Endothelial cell of umbilical vein (primary cell): ENCODE measurements around the gene DIAPH2. TPM values are rescaled to one million over a fixed set of nuclear protein-coding genes. Genes with fewer than 3 reads are reported as not detected.

Experiments used
- BruUV-seq: library from RNA; stranded (reverse); fragments of 400-500 nt; replicated peaks from 2 replicates; lab custom pipeline; 2021; lab: Mats Ljungman, UMichigan
- CTCF ChIA-PET: fragments of 300-600, 350-600 bp; sonication (Branson Sonifier 250); formaldehyde crosslinking; loops from one replicate; lab custom pipeline; 2021; ENCODE audit warnings: antibody characterized with exemption, inconsistent platforms; lab: Charles Lee
- POLR2A ChIA-PET: fragments of 300-600, 350-600 bp; sonication (Branson Sonifier 250); formaldehyde crosslinking; loops from one replicate; lab custom pipeline; 2021; ENCODE audit warnings: antibody characterized with exemption, inconsistent platforms; lab: Charles Lee
- DNase-seq: peaks from one replicate; pipeline ENCODE4 v3.0.0-alpha.2; 2011; ENCODE audit warnings: low read depth, low spot score
- FAIRE-seq: peaks from 2 replicates; lab custom pipeline; 2011; peaks lifted over from hg19 to GRCh38; lab: Jason Lieb, UNC
- H2AFZ ChIP-seq: 2 replicates; pipeline ENCODE4 v1.6.0; 2012; ENCODE audit warnings: low read depth, low read length, control low read depth, inconsistent platforms
- H3K27ac ChIP-seq: 2 replicates; pipeline ENCODE4 v1.5.1; 2011; ENCODE audit warnings: low read depth, mild to moderate bottlenecking, control low read depth, low read length, moderate library complexity; ENCODE audit not compliant: insufficient read depth
- H3K27me3 ChIP-seq, 2 experiments: 2 replicates each; pipeline versions ENCODE4 v1.6.0 to v1.6.1; 2011; ENCODE audit warnings: low read length in 2 of 2, mixed read lengths in 1 of 2; ENCODE audit not compliant: control insufficient read depth in 2 of 2, insufficient read depth in 2 of 2
- H3K36me3 ChIP-seq, 2 experiments: 2 replicates in 1 of 2; 3 replicates in 1 of 2; pipeline ENCODE4 v1.5.1; 2011; ENCODE audit warnings: low read length in 2 of 2, mild to moderate bottlenecking in 1 of 2, moderate library complexity in 1 of 2; ENCODE audit not compliant: control insufficient read depth in 2 of 2, insufficient read depth in 2 of 2; ENCODE audit errors: extremely low read depth in 1 of 2
- H3K4me1 ChIP-seq: 3 replicates; pipeline ENCODE4 v1.5.1; 2011; ENCODE audit warnings: mild to moderate bottlenecking, low read length; ENCODE audit not compliant: control insufficient read depth, insufficient read depth; ENCODE audit errors: extremely low read depth
- H3K4me2 ChIP-seq: 2 replicates; pipeline ENCODE4 v1.6.1; 2011; ENCODE audit warnings: low read length, control low read depth, mixed read lengths; ENCODE audit not compliant: insufficient read depth
- H3K4me3 ChIP-seq, 3 experiments: fragments of 200-600 bp in 1 of 3; sonication (generic), shearing (Covaris generic) in 1 of 3; replicated peaks in 1 of 3; 2 replicates each; pipeline ENCODE4 v1.5.1; 2011 to 2016; ENCODE audit warnings: control low read depth in 3 of 3, low read length in 3 of 3, mild to moderate bottlenecking in 2 of 3, inconsistent platforms in 1 of 3, low read depth in 1 of 3, moderate library complexity in 1 of 3; ENCODE audit not compliant: insufficient read depth in 1 of 3
- H3K79me2 ChIP-seq: 2 replicates; pipeline ENCODE4 v1.6.0; 2012; ENCODE audit warnings: low read length, inconsistent platforms; ENCODE audit not compliant: control insufficient read depth, insufficient read depth
- H3K9ac ChIP-seq: replicated peaks from 2 replicates; pipeline ENCODE3; 2011; ENCODE audit warnings: low read length, control low read depth; ENCODE audit not compliant: insufficient read depth; ENCODE audit errors: extremely low read depth
- H3K9me1 ChIP-seq: replicated peaks from 3 replicates; pipeline ENCODE4 v1.6.0; 2011; ENCODE audit warnings: mild to moderate bottlenecking, low read length; ENCODE audit not compliant: control insufficient read depth, insufficient read depth; ENCODE audit errors: extremely low read depth
- H3K9me3 ChIP-seq: replicated peaks from 2 replicates; pipeline ENCODE4 v1.5.1; 2012; ENCODE audit warnings: low read length, inconsistent platforms; ENCODE audit not compliant: control insufficient read depth, insufficient read depth
- H4K20me1 ChIP-seq: replicated peaks from 2 replicates; pipeline ENCODE3; 2011; ENCODE audit warnings: mild to moderate bottlenecking, low read length; ENCODE audit not compliant: control insufficient read depth, insufficient read depth; ENCODE audit errors: extremely low read depth
- EZH2 ChIP-seq: IDR thresholded peaks from 2 replicates; pipeline ENCODE4 v1.6.1; 2012; ENCODE audit warnings: borderline replicate concordance, low read depth, mild to moderate bottlenecking, moderate library complexity, low read length, inconsistent platforms; ENCODE audit not compliant: severe bottlenecking
- FOS ChIP-seq: IDR thresholded peaks from 2 replicates; pipeline ENCODE4 v1.6.1; 2011; ENCODE audit warnings: mild to moderate bottlenecking, low read length, moderate library complexity, borderline replicate concordance; ENCODE audit not compliant: insufficient read depth
- GATA2 ChIP-seq: IDR thresholded peaks from 2 replicates; pipeline ENCODE4 v1.7.0; 2011; ENCODE audit warnings: low read depth, mild to moderate bottlenecking, moderate library complexity, mixed read lengths, low read length; ENCODE audit not compliant: insufficient read length, insufficient read depth
- JUN ChIP-seq: IDR thresholded peaks from 2 replicates; pipeline ENCODE4 v1.6.1; 2011; ENCODE audit warnings: borderline replicate concordance, low read depth; ENCODE audit not compliant: insufficient read length, insufficient read depth
- MAX ChIP-seq: IDR thresholded peaks from 2 replicates; pipeline ENCODE4 v1.6.1; 2011; ENCODE audit not compliant: insufficient read depth, insufficient read length
- MYC ChIP-seq: IDR thresholded peaks from one replicate; pipeline ENCODE4 v1.6.1; 2011; ENCODE audit warnings: mild to moderate bottlenecking, low read depth, low read length
- POLR2A ChIP-seq: IDR thresholded peaks from 2 replicates; pipeline ENCODE4 v1.6.1; 2012; ENCODE audit warnings: low read depth, mild to moderate bottlenecking, control low read depth, low read length
- POLR2AphosphoS5 ChIP-seq: IDR thresholded peaks from 2 replicates; pipeline ENCODE4 v1.6.1; 2012; ENCODE audit warnings: low read depth, mild to moderate bottlenecking, control low read depth, low read length, moderate library complexity; ENCODE audit not compliant: insufficient read depth
- dilution Hi-C: fragments of 300-500 bp; cut with MboI; formaldehyde crosslinking; loops from one replicate; pipeline ENCODE4 v1.15.0; 2019; ENCODE audit warnings: low sequenced_read_pairs; ENCODE audit not compliant: extremely low pct_ligation_motif_present
- intact Hi-C: fragments of 100-400 bp; cut with micrococcal nuclease; formaldehyde crosslinking; loops from one replicate; pipeline ENCODE4 v1.10.0; 2022
- polyA plus RNA-seq, 4 experiments: library from polyadenylated mRNA; depleted of rRNA in 3 of 4; stranded (reverse) in 3 of 4; unstranded in 1 of 4; fragments of >200 nt; gene quantifications; 2 replicates each; pipeline versions ENCODE4 v1.2.1 to v1.2.3, GENCODE V29; 2011 to 2012; ENCODE audit warnings: missing spikeins in 1 of 4
- total RNA-seq: library from RNA; stranded (reverse); gene quantifications from 2 replicates; pipeline ENCODE4 v1.2.3, GENCODE V29; 2021
- TF ChIP-seq, protein P1 (sequence below), 2 donors: IDR thresholded peaks; 1 replicate in 1 of 2; 2 replicates in 1 of 2; pipeline ENCODE4 v1.5.1; 2011; ENCODE audit warnings: low read length in 2 of 2, mild to moderate bottlenecking in 2 of 2, moderate library complexity in 2 of 2, control low read depth in 1 of 2, inconsistent platforms in 1 of 2, low read depth in 1 of 2; ENCODE audit not compliant: insufficient read depth in 1 of 2; ENCODE audit errors: extremely low read depth in 1 of 2

Gene DIAPH2
- total and polyA plus RNA-seq, 2 donors (not counting 3 experiments of a cell fraction or from before 2014, with no cell fraction given): 3.0 to 30.0 TPM

- no TSS peak for BruUV-seq
- CTCF ChIA-PET: no interaction called here
- TF ChIP-seq POLR2A (no peak), MYC (no peak), JUN (no peak), POLR2AphosphoS5 (no peak), FOS (no peak), EZH2 (no peak), GATA2 (no peak), MAX (no peak)
- TF ChIP-seq, protein P1, sequence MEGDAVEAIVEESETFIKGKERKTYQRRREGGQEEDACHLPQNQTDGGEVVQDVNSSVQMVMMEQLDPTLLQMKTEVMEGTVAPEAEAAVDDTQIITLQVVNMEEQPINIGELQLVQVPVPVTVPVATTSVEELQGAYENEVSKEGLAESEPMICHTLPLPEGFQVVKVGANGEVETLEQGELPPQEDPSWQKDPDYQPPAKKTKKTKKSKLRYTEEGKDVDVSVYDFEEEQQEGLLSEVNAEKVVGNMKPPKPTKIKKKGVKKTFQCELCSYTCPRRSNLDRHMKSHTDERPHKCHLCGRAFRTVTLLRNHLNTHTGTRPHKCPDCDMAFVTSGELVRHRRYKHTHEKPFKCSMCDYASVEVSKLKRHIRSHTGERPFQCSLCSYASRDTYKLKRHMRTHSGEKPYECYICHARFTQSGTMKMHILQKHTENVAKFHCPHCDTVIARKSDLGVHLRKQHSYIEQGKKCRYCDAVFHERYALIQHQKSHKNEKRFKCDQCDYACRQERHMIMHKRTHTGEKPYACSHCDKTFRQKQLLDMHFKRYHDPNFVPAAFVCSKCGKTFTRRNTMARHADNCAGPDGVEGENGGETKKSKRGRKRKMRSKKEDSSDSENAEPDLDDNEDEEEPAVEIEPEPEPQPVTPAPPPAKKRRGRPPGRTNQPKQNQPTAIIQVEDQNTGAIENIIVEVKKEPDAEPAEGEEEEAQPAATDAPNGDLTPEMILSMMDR (IDR thresholded peaks at IDR 0.05; ENCODE audit: extremely low read depth in 1 of 2, insufficient read depth in 1 of 2, low read depth in 1 of 2, low read length in 2 of 2): no peak
- FAIRE-seq (peak; percentile 49), DNase-seq (no peak)
- dilution Hi-C loops: no loop called here
- Histone ChIP-seq H3K9ac (no peak overlapping the region), H3K27ac (no peak overlapping the region), H2AFZ (no peak overlapping the region), H3K79me2 (no peaks in the 10 kb centered on the region), H3K36me3 (no peaks in the 10 kb centered on the region), H3K9me1 (no peaks in the 10 kb centered on the region), H4K20me1 (no peaks in the 10 kb centered on the region), H3K4me1 (peaks cover 19% of the 10 kb centered on the region), H3K9me3 (no peaks in the 10 kb centered on the region), H3K4me2 (no peak overlapping the region), H3K27me3 (no peaks in the 10 kb centered on the region), H3K4me3 (no peak overlapping the region)
- POLR2A ChIA-PET: no interaction called here
- intact Hi-C loops: no loop called here
These were observed 918.0 kb downstream of the DIAPH2 start for GRCh38 chrX:97602465-97603258.
